Left hindlimb (tissue), 1 donor: ENCODE data around the gene GPR139.

Experiments
- DNase-seq: peaks from one replicate; pipeline ENCODE4 v3.0.0-alpha.2; 2018

GPR139 gene

DNA sequence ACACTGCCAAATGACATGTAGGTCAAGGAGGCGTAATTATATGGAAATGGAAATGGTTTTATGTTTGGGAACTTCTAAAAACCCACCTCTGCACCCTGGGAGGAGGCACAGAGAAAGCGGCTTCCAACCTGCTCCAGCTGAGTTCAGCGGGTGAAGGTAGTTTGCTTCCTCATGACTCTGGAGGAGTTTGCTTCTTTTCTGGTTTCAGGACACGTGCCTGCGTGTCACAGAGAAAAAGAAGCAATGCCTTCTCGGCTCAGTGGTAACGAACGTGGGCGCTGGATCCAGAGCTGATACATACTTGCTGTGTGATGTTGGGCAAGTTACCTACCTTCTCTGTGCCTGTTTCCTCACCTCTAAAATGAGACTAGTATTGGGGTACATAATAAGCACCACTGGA lies 22.1 kb downstream of the GPR139 start:
- no peak for DNase-seq

DNA sequence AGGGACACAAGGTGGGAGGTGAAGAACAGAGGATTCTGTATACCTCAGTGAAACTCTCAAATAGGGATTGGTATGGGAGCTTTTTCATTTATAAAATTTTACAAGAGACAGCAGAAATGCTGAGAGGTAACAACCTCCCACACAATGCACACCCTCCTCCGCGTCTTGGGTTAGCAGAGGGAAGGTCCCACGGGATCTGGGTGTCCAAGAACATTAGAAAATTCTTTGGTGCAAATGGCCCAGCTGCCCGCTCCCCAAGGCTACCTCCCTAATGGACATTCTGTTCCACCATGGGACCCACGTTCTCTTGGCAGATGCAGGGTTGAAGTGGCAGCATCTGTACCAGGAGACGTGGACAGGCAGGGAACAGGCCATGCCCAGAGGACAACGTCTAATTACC lies 22.5 kb downstream of the GPR139 start:
- no peak for DNase-seq

DNA sequence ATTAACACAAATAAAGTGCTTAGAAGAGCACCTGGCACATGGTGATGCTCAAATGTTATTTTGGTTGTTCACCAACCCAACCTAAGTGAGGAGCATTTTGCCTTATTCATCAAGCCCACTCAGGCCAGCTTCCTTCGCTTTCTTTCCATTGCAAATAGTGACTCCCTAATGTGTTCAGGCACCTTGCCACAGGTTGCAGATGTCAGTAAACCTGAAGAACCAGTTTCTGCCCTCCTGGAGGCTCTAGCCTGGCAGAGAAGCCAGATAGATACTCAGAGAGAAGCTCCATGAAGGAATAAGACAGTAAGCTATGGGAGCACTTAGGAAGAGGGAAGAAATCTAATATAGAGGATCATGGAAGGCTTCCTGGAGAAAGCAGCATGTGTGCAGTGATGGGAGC lies 23.9 kb downstream of the GPR139 start:
- no peak for DNase-seq

DNA sequence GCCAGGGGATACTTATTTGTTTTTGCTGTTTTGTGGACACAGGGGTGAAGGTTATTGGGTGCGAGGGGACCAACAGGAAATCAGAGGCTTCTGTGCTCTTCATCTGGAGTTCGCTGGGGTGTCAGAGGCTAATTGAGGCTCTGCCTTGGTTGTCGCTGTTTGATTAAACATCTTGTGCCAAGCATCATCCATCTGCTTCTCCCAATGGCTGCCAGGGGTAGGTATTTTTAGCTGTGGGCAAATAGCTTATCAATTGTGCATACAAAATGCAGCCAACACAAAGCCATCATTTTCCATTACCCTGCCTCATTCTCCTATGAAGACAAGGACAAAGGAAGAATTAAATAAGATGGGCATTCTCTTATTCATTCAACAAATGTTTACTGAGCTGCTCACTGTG lies 27.8 kb downstream of the GPR139 start:
- no peak for DNase-seq

DNA sequence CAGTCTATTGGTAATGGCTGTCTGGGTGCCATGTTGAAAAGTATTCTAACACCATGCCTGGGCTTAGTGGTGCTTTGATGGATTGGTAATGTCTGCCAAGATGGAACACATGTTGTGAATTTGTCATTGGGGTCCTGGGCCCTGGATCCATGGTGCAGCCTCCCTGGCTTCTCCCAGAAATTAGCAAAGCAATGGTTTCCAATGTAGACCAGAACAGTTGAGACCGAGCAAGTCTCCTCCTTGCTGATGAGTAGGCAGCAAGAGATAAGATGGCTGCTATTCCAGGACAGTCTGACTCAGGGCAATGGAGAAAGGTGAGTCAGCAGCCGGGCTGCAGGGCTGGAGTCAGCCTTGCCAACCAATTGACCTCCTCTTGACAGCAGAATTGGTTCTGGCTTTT lies 30.8 kb downstream of the GPR139 start:
- DNase-seq, result no peak

DNA sequence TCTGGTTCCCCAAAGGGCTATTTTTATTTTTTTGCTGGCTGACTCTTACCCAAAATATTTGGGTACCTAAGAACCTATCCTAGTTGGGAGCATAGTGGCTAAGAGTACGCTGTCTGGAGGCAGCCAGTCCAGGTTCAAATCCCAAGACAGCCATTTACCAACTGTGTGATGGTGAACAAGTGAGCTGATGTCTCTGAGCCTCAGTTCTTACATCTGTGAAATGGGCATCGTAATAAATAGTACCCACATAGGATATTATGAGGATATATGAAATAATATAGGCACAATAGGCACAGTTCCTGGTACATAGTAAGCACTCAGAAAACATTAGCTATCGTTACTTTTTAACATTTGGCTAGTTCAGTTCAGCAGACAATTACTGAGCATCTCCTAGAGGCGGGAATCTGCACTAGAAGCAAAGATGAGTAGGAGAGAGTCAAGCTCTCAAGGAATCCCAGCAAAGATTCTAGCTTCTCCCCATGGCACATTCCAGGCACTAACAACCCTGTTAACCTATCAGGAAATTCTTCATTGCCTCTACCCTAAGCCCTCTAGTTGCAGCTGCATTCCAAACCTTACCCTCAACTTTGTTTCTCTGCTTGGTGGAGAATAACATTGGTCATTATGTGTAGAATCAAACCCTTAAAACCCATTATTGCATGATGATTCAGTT lies 31.6 kb downstream of the GPR139 start:
- DNase-seq, result no peak

DNA sequence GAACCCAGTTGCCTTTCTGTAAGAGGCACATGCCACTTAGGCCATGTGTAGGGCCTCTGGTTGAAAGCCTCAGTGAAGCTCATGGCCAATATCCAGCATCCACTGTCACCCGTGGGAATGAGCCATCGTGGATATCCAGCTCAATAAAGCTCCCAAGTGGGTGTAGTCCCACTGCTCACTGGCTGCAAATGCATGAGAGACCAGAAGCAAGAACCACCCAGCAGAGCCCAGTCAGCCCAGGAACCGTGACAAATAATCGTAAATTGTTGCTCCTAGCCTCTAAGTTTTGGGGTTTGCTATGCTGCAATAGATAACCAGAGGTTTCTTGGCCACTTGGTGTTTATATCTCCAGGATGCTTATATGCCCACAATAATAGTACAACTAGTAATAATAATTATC lies 33.7 kb downstream of the GPR139 start:
- no peak for DNase-seq

DNA sequence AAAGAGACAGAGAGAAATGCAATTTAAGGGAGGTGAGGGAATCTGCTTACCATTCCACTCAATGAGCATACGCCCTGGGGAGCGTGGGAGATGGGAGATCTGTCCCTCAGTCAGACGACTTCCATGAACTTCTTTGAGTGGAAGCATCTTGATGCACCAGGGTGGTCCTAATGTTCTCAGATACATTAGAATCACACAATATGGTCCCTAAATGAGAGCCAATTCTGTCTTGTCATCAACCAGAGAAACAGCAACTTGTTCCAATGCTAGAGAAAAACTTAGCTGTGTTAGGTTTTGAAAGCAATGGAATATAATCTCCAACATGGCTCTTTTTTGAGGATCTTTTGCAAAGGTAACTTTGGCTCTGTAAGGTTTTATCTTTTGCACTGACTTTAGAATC lies 44.1 kb downstream of the GPR139 start:
- no peak for DNase-seq

DNA sequence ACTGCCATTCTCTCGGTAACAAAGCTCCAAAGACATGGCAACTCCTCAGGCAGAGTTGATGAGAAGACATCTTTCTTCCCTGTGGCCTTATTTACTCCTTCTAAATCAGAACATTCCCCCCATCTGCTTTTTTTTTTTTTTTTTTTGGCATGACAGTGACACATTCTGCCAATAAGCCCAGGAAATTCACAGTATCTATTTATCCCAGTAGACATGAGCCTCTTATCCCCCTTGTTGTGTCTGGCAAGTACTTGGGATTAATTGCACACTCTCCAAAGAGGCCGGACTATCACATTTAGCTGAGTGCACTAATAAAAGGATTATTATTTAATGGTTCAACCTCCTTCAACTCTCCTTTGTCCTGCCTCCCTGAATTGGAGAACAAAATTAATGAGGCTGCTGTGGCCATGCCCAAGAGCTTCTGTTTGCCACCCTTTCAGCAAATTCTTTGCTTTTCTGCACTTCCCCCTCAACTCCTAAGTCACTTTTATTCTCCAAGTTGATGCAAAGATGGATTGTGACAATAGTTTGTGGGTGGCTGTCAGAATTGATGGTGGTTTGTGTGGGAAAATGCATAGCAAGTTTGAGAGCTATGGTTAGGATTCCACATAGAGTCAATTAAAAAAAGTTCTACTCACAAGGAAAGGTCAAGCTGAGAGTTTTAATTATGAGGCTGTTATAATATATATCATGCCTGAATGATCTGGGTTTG lies 47.2 kb downstream of the GPR139 start:
- DNase-seq, result no peak

DNA sequence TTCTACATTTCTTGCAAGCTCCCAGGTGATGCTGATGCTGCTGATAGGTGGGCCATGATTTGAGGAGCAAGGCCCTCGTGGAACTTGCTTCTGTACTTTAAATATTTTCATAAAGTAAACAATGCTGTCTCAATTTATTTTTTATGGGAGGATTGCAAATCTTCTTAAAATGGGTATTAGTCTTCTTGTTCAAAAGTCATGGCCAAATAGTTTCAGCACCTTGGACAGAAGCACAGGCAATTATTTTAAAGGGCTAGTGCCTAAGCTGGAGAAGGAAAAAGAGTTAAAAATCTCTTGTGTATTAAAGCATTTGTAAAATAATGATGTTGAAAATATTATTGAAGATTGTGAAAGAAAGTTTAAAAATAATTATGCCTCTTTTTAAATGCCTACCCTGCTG lies 50.5 kb downstream of the GPR139 start:
- no peak for DNase-seq

DNA sequence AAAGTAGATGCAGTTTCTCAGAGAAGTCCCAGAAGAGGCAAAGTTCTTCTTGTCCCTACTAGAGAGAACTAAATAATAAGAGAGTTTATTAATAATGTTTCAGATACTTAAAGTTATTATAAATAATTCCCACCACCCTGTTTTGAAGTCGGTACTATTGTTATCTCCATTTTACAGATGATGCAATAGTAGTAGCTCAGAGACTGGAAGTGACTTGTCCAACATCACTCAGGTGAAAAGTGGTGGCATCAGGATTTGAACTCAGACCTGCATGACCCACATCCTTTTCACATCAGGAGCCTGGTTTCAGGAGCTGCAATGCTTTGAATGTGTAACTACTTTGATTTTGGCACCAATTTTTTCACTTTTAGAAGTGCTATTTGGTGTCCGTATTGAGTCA lies 52.7 kb downstream of the GPR139 start:
- no peak for DNase-seq

DNA sequence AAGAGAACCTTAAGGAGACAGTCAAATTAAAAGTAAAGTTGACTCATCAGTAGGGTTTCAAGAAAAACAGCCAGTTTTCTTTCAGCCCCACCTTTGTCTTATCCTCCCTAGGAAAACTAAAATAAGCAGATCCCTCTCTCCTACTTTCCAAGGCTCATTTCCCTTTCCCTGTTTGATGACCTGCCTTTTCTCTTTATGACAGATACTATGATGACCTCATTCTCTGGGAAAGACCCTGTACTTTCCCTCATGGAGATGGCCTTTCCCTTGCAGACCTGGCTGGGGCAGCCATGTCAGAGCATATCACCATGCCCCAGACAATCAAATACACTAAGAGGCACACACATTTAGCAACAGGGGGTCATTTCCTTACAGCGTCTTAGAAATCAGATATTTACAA lies 53.6 kb downstream of the GPR139 start:
- no peak for DNase-seq

DNA sequence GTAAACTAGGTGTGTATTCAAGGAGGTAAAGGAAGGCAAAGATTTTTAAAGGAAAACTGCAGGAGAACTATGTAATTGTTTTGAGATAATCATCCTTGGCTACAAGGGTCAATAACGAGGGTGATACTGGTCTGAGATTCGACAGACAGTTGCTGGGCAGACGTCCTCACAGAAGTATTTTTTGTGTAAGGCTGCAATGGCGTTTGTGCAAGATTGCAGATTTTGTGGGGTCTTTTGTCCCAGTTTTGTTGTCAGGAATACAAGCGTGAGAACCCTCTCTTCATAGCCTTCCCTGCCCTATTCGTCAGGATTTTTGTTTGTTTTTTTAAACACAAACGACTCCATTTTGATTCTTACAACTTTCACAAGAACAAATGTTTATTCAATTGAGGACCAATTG lies 57.5 kb downstream of the GPR139 start:
- no peak for DNase-seq

DNA sequence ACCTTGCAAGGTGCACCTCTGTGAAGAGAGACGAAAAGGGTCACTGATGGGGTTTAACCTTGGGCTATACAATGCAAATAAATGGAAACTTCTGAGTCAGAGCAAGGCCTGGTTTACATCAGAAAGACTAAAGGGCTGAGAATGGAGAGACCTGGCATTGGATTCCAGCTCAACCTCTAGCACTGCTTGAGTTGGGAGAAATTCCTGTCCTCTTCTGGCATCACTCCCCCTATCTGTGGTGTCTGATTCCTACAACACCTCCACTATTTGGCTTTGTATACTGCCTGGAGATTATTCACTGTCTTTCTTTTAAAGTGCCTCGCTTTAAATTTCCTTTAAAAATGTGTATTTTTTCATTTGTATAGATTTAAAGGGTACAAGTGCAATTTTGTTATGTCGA lies 68.8 kb downstream of the GPR139 start:
- no peak for DNase-seq

DNA sequence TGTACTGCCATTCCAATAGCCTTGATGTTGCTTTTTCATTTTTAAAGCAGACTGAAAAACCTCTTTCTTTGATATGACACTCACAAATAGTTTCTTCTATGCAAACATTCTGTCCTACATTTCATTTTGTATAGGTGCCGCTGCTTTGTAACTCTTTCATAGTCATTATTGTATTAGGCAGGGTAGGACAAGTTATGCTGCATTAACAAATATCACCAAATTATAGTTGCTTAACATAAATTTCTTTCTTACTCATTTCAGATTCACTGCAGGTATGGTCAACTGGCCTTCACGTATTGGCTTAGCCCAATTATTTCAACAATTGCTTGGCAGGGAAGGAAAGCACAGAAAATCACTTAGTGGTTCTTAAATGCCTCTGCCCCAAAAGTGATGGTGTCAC lies 70.8 kb downstream of the GPR139 start:
- no peak for DNase-seq

DNA sequence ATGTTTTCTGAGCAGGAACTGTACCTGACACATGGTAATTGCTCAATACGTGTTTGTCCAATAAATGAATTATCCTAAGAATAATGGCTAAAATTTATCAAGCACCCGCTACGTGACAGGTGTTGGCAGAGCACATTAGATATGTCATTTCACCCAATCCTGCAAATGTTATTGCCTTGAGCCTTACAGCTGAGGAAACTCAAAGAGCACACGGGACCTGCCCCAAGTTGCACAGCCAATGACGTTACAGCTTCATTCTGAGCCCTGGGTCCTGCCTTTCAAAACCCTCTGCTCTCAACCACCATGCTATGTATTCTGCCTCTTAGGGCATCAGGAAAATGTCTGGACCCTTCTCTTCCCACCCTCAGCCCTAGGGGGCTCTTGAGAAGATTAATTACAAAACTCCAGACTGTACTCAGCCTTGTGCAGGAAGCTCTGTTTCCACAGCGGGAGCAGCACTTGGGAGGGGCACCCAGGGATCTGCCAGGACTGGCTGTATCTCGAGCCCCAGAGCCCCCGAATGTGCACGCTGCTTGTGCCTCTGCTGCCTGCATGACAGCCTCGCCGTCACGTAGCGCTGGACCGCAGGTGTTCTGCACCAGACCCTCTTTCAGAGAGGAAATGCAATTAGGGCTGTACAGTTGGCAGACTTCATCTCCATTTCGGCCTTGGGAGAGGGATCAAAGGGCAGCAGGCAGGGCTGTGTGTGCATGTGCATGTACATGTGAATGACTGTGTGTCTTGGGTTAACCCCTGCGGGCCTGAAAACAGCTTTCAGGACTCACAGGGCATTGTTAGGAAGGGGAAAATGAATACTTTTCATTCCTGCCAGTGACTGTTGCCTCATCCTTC lies 71.6 kb downstream of the GPR139 start:
- DNase-seq, result no peak

DNA sequence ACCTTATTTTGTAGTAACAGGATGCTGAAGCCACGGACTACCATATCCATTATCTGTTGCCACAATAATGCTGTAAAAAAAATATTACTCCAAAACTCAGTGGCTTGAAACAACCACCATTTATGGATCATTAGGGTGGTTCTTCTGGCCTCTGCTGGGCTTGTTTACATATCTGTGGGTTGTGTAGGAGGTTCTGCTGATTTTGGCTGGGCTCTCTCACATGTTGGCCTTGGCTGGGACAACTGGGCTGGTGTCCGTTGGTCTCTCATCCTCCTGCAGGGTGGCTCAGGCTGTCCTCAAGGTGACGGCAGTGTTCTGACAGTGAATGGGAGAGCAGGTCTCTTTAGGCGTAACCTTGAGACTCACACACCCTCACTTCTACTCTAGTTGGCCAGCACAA lies 76.0 kb downstream of the GPR139 start:
- no peak for DNase-seq

DNA sequence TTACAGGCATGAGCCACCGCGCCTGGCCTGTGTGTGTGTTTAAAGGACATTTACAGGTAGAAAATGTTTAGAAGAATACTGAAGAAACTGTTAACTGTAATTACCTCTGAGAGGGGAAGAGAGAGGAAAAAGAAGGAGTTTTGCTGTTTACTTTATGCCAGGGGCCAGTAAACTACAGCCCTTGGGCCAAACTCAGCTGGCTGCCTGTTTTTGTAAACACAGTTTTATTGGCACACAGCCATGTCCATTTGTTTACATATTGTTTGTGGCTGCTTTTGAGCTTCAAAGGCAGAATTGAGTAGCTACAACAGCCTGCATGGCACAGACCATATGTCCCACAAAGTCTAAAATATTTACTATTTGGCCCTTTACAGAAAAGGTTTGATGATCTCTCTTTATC lies 76.4 kb downstream of the GPR139 start:
- DNase-seq, result no peak

DNA sequence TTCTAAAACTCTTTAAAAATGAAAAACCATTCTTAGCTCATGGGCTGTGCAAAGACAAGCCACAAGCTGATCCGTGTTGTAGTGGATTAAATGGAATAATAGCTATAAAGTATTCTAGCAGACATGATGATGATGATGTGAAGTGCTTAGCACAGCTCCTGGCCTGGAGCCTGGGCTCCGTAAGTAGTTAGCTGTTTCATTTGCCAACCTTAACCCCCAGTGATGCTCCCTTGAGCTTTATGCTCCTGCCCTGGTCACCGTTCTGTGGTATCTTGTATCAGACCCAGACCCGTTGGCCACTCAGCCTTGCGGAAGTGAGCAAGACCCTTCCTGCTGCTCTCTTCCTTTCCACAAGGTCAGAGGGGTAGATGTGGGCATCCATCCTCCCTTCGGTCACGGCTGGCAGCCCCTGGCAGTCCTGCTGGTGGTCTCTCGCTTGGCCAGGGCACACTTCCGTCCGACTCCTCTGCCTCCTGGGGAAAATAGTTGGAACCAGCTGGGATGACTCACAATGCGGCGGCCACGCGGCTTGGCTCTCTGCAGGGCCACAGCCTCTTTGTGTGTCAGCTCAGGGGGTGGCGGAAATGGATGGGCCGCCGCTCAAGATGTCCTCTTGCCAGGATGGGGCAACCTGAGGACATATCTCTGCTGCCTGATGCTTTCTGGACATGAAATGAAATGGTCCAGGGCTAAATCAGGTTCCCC lies 79.1 kb downstream of the GPR139 start:
- no peak for DNase-seq

DNA sequence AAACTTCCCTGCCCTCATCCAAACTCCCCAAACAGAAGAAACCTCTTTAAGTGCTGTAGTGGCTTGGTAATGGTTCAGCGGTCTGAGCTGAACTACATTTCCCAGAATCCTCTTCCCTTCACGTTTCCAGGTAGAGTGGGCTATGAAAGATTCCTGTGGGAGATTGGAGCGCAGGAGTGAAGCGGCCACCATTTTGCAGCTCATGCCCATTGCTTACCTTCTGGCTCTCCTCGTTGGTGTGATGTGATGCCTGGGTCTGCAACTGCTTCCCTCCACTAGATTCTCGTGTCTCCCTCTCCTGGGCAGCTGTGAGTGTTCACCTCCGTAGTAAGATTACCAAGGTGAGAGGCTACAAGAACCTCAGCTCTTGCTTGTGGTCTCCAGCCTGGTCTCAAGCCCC lies 82.1 kb downstream of the GPR139 start:
- no peak for DNase-seq

DNA sequence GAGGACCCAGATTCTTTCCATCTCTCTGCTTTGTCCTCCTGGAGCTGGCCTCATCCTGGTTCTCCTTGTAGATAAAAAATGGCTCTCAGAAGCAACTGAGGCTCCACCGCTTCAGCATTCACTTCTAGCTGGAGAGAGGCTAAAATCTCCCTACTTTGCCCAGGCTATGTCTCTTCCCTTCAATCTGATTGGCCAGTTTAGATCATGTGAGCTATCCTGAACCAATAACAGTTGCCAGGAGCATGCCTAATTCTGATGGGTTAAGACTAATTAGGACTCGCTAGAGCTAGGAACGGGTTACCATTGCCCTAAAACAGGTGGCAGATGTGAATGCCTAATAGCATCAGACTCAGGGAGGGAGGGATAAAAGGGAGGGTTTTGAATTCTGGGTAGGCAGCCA lies 89.6 kb downstream of the GPR139 start:
- no peak for DNase-seq
